SU-DHL-6 (cell line): ENCODE measurements around the gene TMEM212.

Experiments used
- H2AFZ ChIP-seq: fragments of 200-600 bp; sonication (generic); 2 replicates; pipeline ENCODE4 v1.6.1; 2014; ENCODE audit warnings: low read depth, mild to moderate bottlenecking, moderate library complexity, mixed read lengths, antibody characterized with exemption, low read length; ENCODE audit not compliant: severe bottlenecking
- H3F3A ChIP-seq: fragments of 200-600 bp; shearing (Covaris generic); 2 replicates; pipeline ENCODE4 v1.6.0; 2016; ENCODE audit warnings: antibody characterized with exemption, mild to moderate bottlenecking; ENCODE audit not compliant: insufficient read depth
- H3K27ac ChIP-seq: fragments of 200-600 bp; sonication (generic); 2 replicates; pipeline ENCODE4 v1.5.1; 2016; ENCODE audit warnings: low read depth, mild to moderate bottlenecking, low read length, moderate library complexity, mixed read lengths
- H3K27me3 ChIP-seq: fragments of 200-600 bp; sonication (generic), shearing (Covaris generic); 2 replicates; pipeline ENCODE4 v1.6.0; 2014; ENCODE audit warnings: mild to moderate bottlenecking, low read length
- H3K36me3 ChIP-seq: fragments of 200-600 bp; sonication (generic); 2 replicates; pipeline ENCODE4 v1.6.1; 2014; ENCODE audit warnings: mild to moderate bottlenecking, low read length, mixed read lengths
- H3K4me2 ChIP-seq: fragments of 300-600, 200-600 bp; shearing (Covaris generic), sonication (generic); 2 replicates; pipeline ENCODE4 v1.6.0; 2014; ENCODE audit warnings: low read length, low read depth, mild to moderate bottlenecking; ENCODE audit not compliant: poor library complexity, severe bottlenecking
- H3K4me3 ChIP-seq: fragments of 200-600 bp; sonication (generic); 2 replicates; pipeline ENCODE4 v1.5.1; 2014; ENCODE audit warnings: antibody characterized with exemption, low read length, mild to moderate bottlenecking, mixed read lengths; ENCODE audit not compliant: insufficient read depth, poor library complexity, severe bottlenecking
- H3K79me2 ChIP-seq: fragments of 200-600 bp; sonication (generic); 2 replicates; pipeline ENCODE4 v1.6.1; 2014; ENCODE audit warnings: mild to moderate bottlenecking, low read length, moderate library complexity; ENCODE audit not compliant: insufficient read depth
- H3K9ac ChIP-seq: fragments of 200-600 bp; sonication (generic); 2 replicates; pipeline ENCODE4 v1.7.0; 2014; ENCODE audit warnings: mild to moderate bottlenecking, low read length
- H3K9me2 ChIP-seq: fragments of 200-600 bp; sonication (generic); replicated peaks from 2 replicates; pipeline ENCODE4 v1.6.1; 2014; ENCODE audit warnings: low read length; ENCODE audit not compliant: insufficient read depth
- H3K9me3 ChIP-seq: fragments of 200-600 bp; sonication (generic); 2 replicates; pipeline ENCODE4 v1.6.1; 2014; ENCODE audit warnings: low read length, mixed read lengths; ENCODE audit not compliant: insufficient read depth
- H4K20me1 ChIP-seq: fragments of 200-600 bp; sonication (generic); 2 replicates; pipeline ENCODE4 v1.6.1; 2014; ENCODE audit warnings: low read depth, mild to moderate bottlenecking, antibody characterized with exemption, low read length, moderate library complexity, mixed read lengths
- CTCF ChIP-seq: fragments of 200-600 bp; sonication (generic); IDR thresholded peaks from one replicate; pipeline ENCODE4 v1.5.1; 2017; ENCODE audit warnings: antibody characterized with exemption, mild to moderate bottlenecking, low read length, moderate library complexity; ENCODE audit not compliant: insufficient read depth, poor library complexity, severe bottlenecking
- EZH2phosphoT487 ChIP-seq: fragments of 200-600 bp; sonication (generic), shearing (Covaris generic); conservative IDR thresholded peaks from 2 replicates; pipeline ENCODE4 v1.6.1; 2018; ENCODE audit warnings: mild to moderate bottlenecking, antibody characterized with exemption, low read length, moderate library complexity, mixed read lengths

The TMEM212 gene

DNA sequence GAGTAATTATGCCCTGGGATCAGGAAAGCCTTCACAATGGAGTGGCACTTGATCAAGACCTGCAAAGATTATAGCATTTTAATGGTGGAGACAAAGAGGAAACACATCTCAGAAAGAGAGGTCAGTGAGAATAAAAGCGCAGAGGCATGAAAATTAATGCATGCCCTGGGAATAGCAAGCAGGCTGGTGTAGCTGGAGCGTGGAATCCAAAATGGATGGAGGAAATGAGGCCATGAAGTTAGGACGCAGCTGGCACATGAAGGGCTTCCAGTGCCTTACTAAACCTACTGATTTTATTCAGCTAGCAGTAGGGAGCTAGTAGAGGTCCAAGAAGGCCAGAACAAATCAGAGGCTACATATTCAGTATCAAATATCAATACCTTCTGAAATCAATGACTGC is 38.1 kb downstream of the TMEM212 start:
- Histone ChIP-seq H4K20me1 (no peaks in the 10 kb centered on the region), H3F3A (no peaks in the 10 kb centered on the region), H3K36me3 (no peaks in the 10 kb centered on the region), H3K27me3 (no peaks in the 10 kb centered on the region), H3K4me2 (no peak overlapping the region), H3K27ac (no peak overlapping the region), H3K9ac (no peak overlapping the region), H3K4me3 (no peak overlapping the region), H3K9me3 (no peaks in the 10 kb centered on the region), H2AFZ (no peak overlapping the region), H3K9me2 (no peaks in the 10 kb centered on the region), H3K79me2 (no peaks in the 10 kb centered on the region)
- TF ChIP-seq CTCF: no peak
- no peak for TF ChIP-seq EZH2phosphoT487

- Histone ChIP-seq H3K4me3 (no peak overlapping the region), H3F3A (no peaks in the 10 kb centered on the region), H3K9me3 (no peaks in the 10 kb centered on the region), H4K20me1 (no peaks in the 10 kb centered on the region), H3K9ac (no peak overlapping the region), H3K79me2 (no peaks in the 10 kb centered on the region), H3K27ac (no peak overlapping the region), H3K9me2 (no peaks in the 10 kb centered on the region), H3K36me3 (no peaks in the 10 kb centered on the region), H3K27me3 (no peaks in the 10 kb centered on the region), H3K4me2 (no peak overlapping the region), H2AFZ (no peak overlapping the region)
- TF ChIP-seq CTCF (no peak), EZH2phosphoT487 (no peak)
These were observed 40.2 kb downstream of the TMEM212 start for GRCh38 chr3:171883257-171883892.

GRCh38 chr3:171883893-171884279 is 40.7 kb downstream of the TMEM212 start:
- Histone ChIP-seq H3K9me2 (no peaks in the 10 kb centered on the region), H3F3A (no peaks in the 10 kb centered on the region), H3K27me3 (no peaks in the 10 kb centered on the region), H3K4me2 (no peak overlapping the region), H3K36me3 (no peaks in the 10 kb centered on the region), H3K79me2 (no peaks in the 10 kb centered on the region), H2AFZ (no peak overlapping the region), H3K4me3 (no peak overlapping the region), H3K9me3 (no peaks in the 10 kb centered on the region), H3K9ac (no peak overlapping the region), H4K20me1 (no peaks in the 10 kb centered on the region), H3K27ac (no peak overlapping the region)
- TF ChIP-seq EZH2phosphoT487 (no peak), CTCF (no peak)
